Natural killer cell (primary cell): Measurements from ENCODE around the gene RMND5A. TPM values are rescaled to one million over a fixed set of nuclear protein-coding genes. Genes with fewer than 3 reads are reported as not detected.
A peak's percentile ranks its signal among the peaks of the same experiment; 100 is the strongest.

ENCODE experiments used
- ATAC-seq, 3 donors: fragments of 150-1000 bp in 2 of 3; fragments of 200-7000 bp in 1 of 3; cut with Tn5 transposase; 1 replicate in 1 of 3; 2 replicates in 2 of 3; pipeline ENCODE4 v1.10.0; 2021; ENCODE audit warnings: mild to moderate bottlenecking in 2 of 3, moderate library complexity in 2 of 3
- DNase-seq, 2 donors: peaks; one replicate each; pipeline versions ENCODE4 v3.0.0 to v3.0.0-alpha.2; 2013 to 2021; ENCODE audit warnings: mixed read lengths in 1 of 2
- H3K27ac ChIP-seq: one replicate; pipeline ENCODE4 v1.5.1; 2013; ENCODE audit warnings: mild to moderate bottlenecking, low read length
- H3K27me3 ChIP-seq: one replicate; pipeline ENCODE4 v1.6.1; 2013; ENCODE audit warnings: low read length; ENCODE audit not compliant: control insufficient read depth, insufficient read depth
- H3K36me3 ChIP-seq: one replicate; pipeline ENCODE4 v1.6.1; 2013; ENCODE audit warnings: low read length; ENCODE audit not compliant: control insufficient read depth, insufficient read depth
- H3K4me1 ChIP-seq: one replicate; pipeline ENCODE4 v1.6.1; 2013; ENCODE audit warnings: low read length; ENCODE audit not compliant: control insufficient read depth, insufficient read depth
- H3K4me3 ChIP-seq: one replicate; pipeline ENCODE4 v1.5.1; 2013; ENCODE audit warnings: low read length
- H3K9me3 ChIP-seq: one replicate; pipeline ENCODE4 v1.6.1; 2013; ENCODE audit warnings: low read length; ENCODE audit not compliant: control insufficient read depth, insufficient read depth
- H3K27ac Mint-ChIP-seq, 2 donors: one replicate each; pipeline ENCODE4 v1.8.0; 2022; ENCODE audit warnings: mild to moderate bottlenecking in 2 of 2, mixed read lengths in 2 of 2, moderate library complexity in 1 of 2
- H3K27me3 Mint-ChIP-seq, 2 donors: one replicate each; pipeline ENCODE4 v1.8.0; 2022; ENCODE audit warnings: low read depth in 2 of 2, mixed read lengths in 2 of 2
- H3K36me3 Mint-ChIP-seq: one replicate; pipeline ENCODE4 v1.8.0; 2022; ENCODE audit warnings: mixed read lengths
- H3K4me1 Mint-ChIP-seq, 2 donors: one replicate each; pipeline ENCODE4 v1.8.0; 2022; ENCODE audit warnings: mixed read lengths in 2 of 2
- H3K4me3 Mint-ChIP-seq: one replicate; pipeline ENCODE4 v1.8.0; 2022; ENCODE audit warnings: mild to moderate bottlenecking, moderate library complexity, mixed read lengths
- H3K9me3 Mint-ChIP-seq, 2 donors: one replicate each; pipeline ENCODE4 v1.8.0; 2022; ENCODE audit warnings: mixed read lengths in 2 of 2
- WGBS: methylation state at CpG from one replicate; pipeline ENCODE4 v1.1.7; 2013; ENCODE audit warnings: missing lambda C conversion rate; ENCODE audit not compliant: insufficient coverage; 5-methylcytosine and 5-hydroxymethylcytosine counted together
- intact Hi-C: fragments of 100-400 bp; cut with micrococcal nuclease; formaldehyde crosslinking; loops from one replicate; pipeline ENCODE4 v1.14.2; 2022
- total RNA-seq, 4 donors: library from RNA; stranded (reverse); fragments of 120-200 nt in 1 of 4; gene quantifications; one replicate each; pipeline versions ENCODE4 v1.2.3 to v1.2.4, GENCODE V29; 2013 to 2022
- TF ChIP-seq, protein P1 (sequence below): fragments of 200-600 bp; IDR thresholded peaks from one replicate; pipeline ENCODE4 v1.8.0; 2022; ENCODE audit warnings: antibody characterized with exemption

RMND5A gene
- total RNA-seq, 3 donors from 2014 or later (not counting 1 experiment from before 2014, with no cell fraction given), result 35.3 to 63.3 (median 54.3) TPM

DNA sequence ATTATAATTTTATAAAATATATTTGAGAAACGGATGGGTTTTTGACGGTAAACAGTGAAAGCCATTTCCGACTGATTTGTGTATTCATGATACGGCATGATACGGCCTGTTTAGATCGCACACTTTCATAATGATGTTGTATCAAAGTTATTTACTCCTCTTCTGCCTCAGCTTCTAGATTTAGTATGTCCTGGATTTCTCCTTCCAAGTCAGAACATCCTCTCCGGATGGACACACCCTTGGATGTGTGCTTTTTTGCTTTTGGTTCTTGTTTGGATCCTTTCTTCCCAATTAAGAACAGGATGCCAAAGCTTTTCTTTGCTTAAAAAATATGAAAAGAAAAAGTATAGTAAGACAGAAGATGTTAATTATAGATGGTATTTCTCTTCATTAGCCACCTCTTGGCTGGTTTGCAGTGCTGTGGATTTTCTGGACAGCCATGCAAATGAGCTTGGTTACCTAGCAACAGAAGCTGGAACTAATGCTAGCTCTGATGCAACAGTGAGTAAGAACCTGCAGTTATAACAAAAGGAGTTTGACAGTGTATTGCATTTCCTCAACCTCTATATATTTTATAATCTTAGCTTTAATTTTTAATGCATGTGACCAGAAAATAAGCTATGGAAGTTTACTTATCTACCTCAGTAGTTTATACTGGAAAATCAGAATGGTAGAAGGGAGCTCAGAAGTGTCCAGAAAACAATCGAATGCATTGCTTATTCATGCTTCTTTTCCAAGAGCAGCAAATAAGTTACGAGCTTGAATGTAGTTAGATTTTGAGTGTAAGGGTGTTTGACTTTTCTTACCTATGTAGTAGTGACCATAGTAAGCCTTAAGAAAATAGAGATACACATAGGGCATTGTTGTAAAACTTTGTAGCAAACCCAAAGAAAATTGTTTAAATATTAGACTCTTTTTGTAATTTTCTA is 27.9 kb downstream of the RMND5A start:
- Histone ChIP-seq H3K4me1 (peaks cover under 1% of the 10 kb centered on the region), H3K4me3 (no peak overlapping the region), H3K9me3 (no peaks in the 10 kb centered on the region), H3K36me3 (peaks cover 29% of the 10 kb centered on the region), H3K27me3 (no peaks in the 10 kb centered on the region), H3K27ac (no peak overlapping the region)
- DNase-seq (no peak), ATAC-seq (peak in 2 of 3 donors; percentile 57 to 69)
- Mint-ChIP-seq H3K4me1 (peaks cover 55 to 60% of the 10 kb centered on the region in 2 donors), H3K9me3 (no peaks in the 10 kb centered on the region), H3K4me3 (no peak overlapping the region), H3K27ac (peak overlapping the region; percentile 39 to 44), H3K36me3 (peaks cover 20% of the 10 kb centered on the region), H3K27me3 (no peaks in the 10 kb centered on the region)
- intact Hi-C loops, result no loop called here
- TF ChIP-seq, protein P1, sequence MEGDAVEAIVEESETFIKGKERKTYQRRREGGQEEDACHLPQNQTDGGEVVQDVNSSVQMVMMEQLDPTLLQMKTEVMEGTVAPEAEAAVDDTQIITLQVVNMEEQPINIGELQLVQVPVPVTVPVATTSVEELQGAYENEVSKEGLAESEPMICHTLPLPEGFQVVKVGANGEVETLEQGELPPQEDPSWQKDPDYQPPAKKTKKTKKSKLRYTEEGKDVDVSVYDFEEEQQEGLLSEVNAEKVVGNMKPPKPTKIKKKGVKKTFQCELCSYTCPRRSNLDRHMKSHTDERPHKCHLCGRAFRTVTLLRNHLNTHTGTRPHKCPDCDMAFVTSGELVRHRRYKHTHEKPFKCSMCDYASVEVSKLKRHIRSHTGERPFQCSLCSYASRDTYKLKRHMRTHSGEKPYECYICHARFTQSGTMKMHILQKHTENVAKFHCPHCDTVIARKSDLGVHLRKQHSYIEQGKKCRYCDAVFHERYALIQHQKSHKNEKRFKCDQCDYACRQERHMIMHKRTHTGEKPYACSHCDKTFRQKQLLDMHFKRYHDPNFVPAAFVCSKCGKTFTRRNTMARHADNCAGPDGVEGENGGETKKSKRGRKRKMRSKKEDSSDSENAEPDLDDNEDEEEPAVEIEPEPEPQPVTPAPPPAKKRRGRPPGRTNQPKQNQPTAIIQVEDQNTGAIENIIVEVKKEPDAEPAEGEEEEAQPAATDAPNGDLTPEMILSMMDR, result no peak
- WGBS, result 98% methylated on average over 8 of the region's 9 CpGs

- H3K27ac ChIP-seq, result no peak overlapping the region
- intact Hi-C loops, result no loop called here
- no peaks in the 10 kb centered on the region for H3K9me3 Mint-ChIP-seq
Observed at GRCh38 chr2:86750240-86750839, 30.2 kb downstream of the RMND5A start.

DNA sequence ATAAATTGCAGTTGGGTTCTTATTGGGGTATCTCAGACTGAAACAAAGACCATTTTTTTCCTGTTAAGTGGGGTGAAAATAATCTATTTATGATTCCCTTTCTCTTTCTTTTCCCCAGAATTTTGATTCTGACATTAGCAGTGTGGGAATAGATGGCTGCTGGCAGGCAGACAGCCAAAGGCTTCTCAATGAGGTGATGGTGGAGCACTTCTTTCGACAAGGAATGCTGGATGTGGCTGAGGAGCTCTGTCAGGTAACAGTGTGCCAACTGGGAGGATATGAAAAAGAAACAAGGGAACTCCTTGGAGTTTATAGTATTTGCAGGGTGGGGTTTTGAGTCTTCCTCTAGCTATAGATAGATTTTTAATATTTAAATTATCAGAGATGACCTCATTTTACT is 31.7 kb downstream of the RMND5A start:
- Histone ChIP-seq H3K9me3 (no peaks in the 10 kb centered on the region), H3K4me1 (no peaks in the 10 kb centered on the region), H3K36me3 (peaks cover 47% of the 10 kb centered on the region), H3K27ac (no peak overlapping the region), H3K4me3 (no peak overlapping the region), H3K27me3 (no peaks in the 10 kb centered on the region)
- no peak for DNase-seq
- Mint-ChIP-seq H3K36me3 (peaks cover 21% of the 10 kb centered on the region), H3K4me1 (peaks cover 43 to 46% of the 10 kb centered on the region in 2 donors), H3K27ac (peak overlapping the region in 1 of 2 donors; percentile 27), H3K27me3 (no peaks in the 10 kb centered on the region), H3K4me3 (no peak overlapping the region), H3K9me3 (no peaks in the 10 kb centered on the region)
- intact Hi-C loops, result no loop called here
- ATAC-seq, result no peak
- TF ChIP-seq, protein P1, result no peak
- 93% methylated on average over 1 of the region's 1 CpG for WGBS

More at GRCh38 chr2:86750240-86750839, 30.2 kb downstream of the RMND5A start:
- Mint-ChIP-seq H3K4me3 (no peak overlapping the region), H3K27me3 (no peaks in the 10 kb centered on the region), H3K27ac (peak overlapping the region in 1 of 2 donors; percentile 27), H3K4me1 (peaks cover 50 to 52% of the 10 kb centered on the region in 2 donors), H3K36me3 (peaks cover 21% of the 10 kb centered on the region)
- ATAC-seq (no peak), DNase-seq (no peak)
- Histone ChIP-seq H3K36me3 (peaks cover 42% of the 10 kb centered on the region), H3K27me3 (no peaks in the 10 kb centered on the region), H3K9me3 (no peaks in the 10 kb centered on the region), H3K4me3 (no peak overlapping the region), H3K4me1 (no peaks in the 10 kb centered on the region)
- TF ChIP-seq, protein P1, result no peak
- WGBS, result 100% methylated on average over 2 of the region's 3 CpGs
